Cortex of kidney (tissue), 1 donor: ENCODE results near the gene XCR1.
"Not testable (repeated sequence)": the region's sequence is repeated elsewhere in the genome, so short reads cannot be mapped to it uniquely, and the experiment has no call there.

Experiments used
- DNase-seq: peaks from one replicate; lab custom pipeline; 2025; lab: John Stamatoyannopoulos, UW

The XCR1 gene

GRCh38 chr3:46027021-46027705 lies at the start of gene XCR1:
XCR1 (minus strand) TSS chr3:46027483; CDS start chr3:46021947, 5,536 bp downstream.
- DNase-seq, result no peak

- DNase-seq, result no peak
Measured at GRCh38 chr3:46076606-46077005, 49.3 kb upstream of the XCR1 start.

GRCh38 chr3:46075816-46076215 lies 48.5 kb upstream of the XCR1 start:
- no peak for DNase-seq

- no peak for DNase-seq
Measured at GRCh38 chr3:46071222-46071858, 44.1 kb upstream of the XCR1 start.

GRCh38 chr3:46070595-46071093 lies 43.4 kb upstream of the XCR1 start:
- DNase-seq, result no peak

GRCh38 chr3:46068501-46068900 lies 41.2 kb upstream of the XCR1 start:
- no peak for DNase-seq

- no peak for DNase-seq
Measured at GRCh38 chr3:46067401-46067800, 40.1 kb upstream of the XCR1 start.

GRCh38 chr3:46065750-46066256 lies 38.5 kb upstream of the XCR1 start:
- DNase-seq, result no peak

- no peak for DNase-seq
Measured at GRCh38 chr3:46065294-46065705, 38.0 kb upstream of the XCR1 start.

GRCh38 chr3:46062679-46063078 lies 35.4 kb upstream of the XCR1 start:
- no peak for DNase-seq

- DNase-seq, result no peak
Measured at GRCh38 chr3:46061887-46062286, 34.6 kb upstream of the XCR1 start.

GRCh38 chr3:46061108-46061720 lies 33.9 kb upstream of the XCR1 start:
- no peak for DNase-seq

GRCh38 chr3:46060551-46060950 lies 33.3 kb upstream of the XCR1 start:
- DNase-seq, result no peak

GRCh38 chr3:46059432-46059831 lies 32.1 kb upstream of the XCR1 start:
- no peak for DNase-seq

GRCh38 chr3:46058981-46059380 lies 31.7 kb upstream of the XCR1 start:
- no peak for DNase-seq

GRCh38 chr3:46057716-46058115 lies 30.4 kb upstream of the XCR1 start:
- DNase-seq, result no peak

- DNase-seq, result no peak
Measured at GRCh38 chr3:46056686-46057085, 29.4 kb upstream of the XCR1 start.

GRCh38 chr3:46053761-46054515 lies 26.7 kb upstream of the XCR1 start:
- not testable (repeated sequence) for DNase-seq

- not testable (repeated sequence) for DNase-seq
Measured at GRCh38 chr3:46053265-46053664, 26.0 kb upstream of the XCR1 start.

- DNase-seq, result no peak
Measured at GRCh38 chr3:46052531-46052930, 25.2 kb upstream of the XCR1 start.

- DNase-seq, result no peak
Measured at GRCh38 chr3:46049093-46049492, 21.8 kb upstream of the XCR1 start.

GRCh38 chr3:46046231-46046630 lies 18.9 kb upstream of the XCR1 start:
- not testable (repeated sequence) for DNase-seq
